WTC11 (cell line): ENCODE measurements around the gene WDR82. TPM values are rescaled to one million over a fixed set of nuclear protein-coding genes. Genes with fewer than 3 reads are reported as not detected.

Source experiments
- ATAC-seq: fragments of 200-7000 bp; cut with Tn5 transposase; 2 replicates; pipeline ENCODE4 v1.10.0; 2021; ENCODE audit warnings: mild to moderate bottlenecking, moderate library complexity
- CTCF ChIA-PET: fragments of 300-600 bp; sonication (Branson Sonifier 250); formaldehyde crosslinking; loops from one replicate; lab custom pipeline; 2021; ENCODE audit warnings: antibody characterized with exemption; lab: Charles Lee
- POLR2A ChIA-PET: fragments of 350-600 bp; sonication (Branson Sonifier 250); formaldehyde crosslinking; loops from one replicate; lab custom pipeline; 2021; ENCODE audit warnings: antibody characterized with exemption; lab: Charles Lee
- DNase-seq: peaks from one replicate; pipeline ENCODE4 v3.0.0; 2021; ENCODE audit warnings: low spot score
- H3K27ac Mint-ChIP-seq: 2 replicates; pipeline ENCODE4 v1.8.0; 2021; ENCODE audit warnings: mixed read lengths
- H3K27me3 Mint-ChIP-seq: 2 replicates; pipeline ENCODE4 v1.8.0; 2021; ENCODE audit warnings: low read depth, mild to moderate bottlenecking, moderate library complexity, mixed read lengths
- H3K36me3 Mint-ChIP-seq: 2 replicates; pipeline ENCODE4 v1.8.0; 2021; ENCODE audit warnings: mixed read lengths
- H3K4me1 Mint-ChIP-seq: 2 replicates; pipeline ENCODE4 v1.8.0; 2022; ENCODE audit warnings: mixed read lengths
- H3K4me3 Mint-ChIP-seq: 2 replicates; pipeline ENCODE4 v1.8.0; 2021; ENCODE audit warnings: mild to moderate bottlenecking, moderate library complexity, mixed read lengths
- H3K9me3 Mint-ChIP-seq: 2 replicates; pipeline ENCODE4 v1.8.0; 2021; ENCODE audit warnings: mixed read lengths
- AR ChIP-seq: fragments of 250-450 bp; sonication (Bioruptor Pico); IDR thresholded peaks from 2 replicates; pipeline ENCODE4 v1.9.0; 2021; ENCODE audit warnings: mild to moderate bottlenecking
- CTCF ChIP-seq: fragments of 200-600 bp; IDR thresholded peaks from 2 replicates; pipeline ENCODE4 v1.8.0; 2022; ENCODE audit warnings: antibody characterized with exemption
- E2F5 ChIP-seq: sonication (generic); formaldehyde crosslinking; IDR thresholded peaks from 2 replicates; pipeline ENCODE4 v1.8.1; 2022; ENCODE audit warnings: mild to moderate bottlenecking, moderate library complexity, missing genetic modification reagents
- ELF4 ChIP-seq: sonication (generic); formaldehyde crosslinking; IDR thresholded peaks from 2 replicates; pipeline ENCODE4 v1.8.1; 2022; ENCODE audit warnings: low read depth, mild to moderate bottlenecking, moderate library complexity, missing genetic modification reagents
- EMX1 ChIP-seq: fragments of 250-450 bp; sonication (Bioruptor Pico); IDR thresholded peaks from 2 replicates; pipeline ENCODE4 v1.8.0; 2021; ENCODE audit warnings: mild to moderate bottlenecking
- ETV6 ChIP-seq: sonication (generic); formaldehyde crosslinking; IDR thresholded peaks from 2 replicates; pipeline ENCODE4 v1.8.1; 2022; ENCODE audit warnings: mild to moderate bottlenecking, missing genetic modification reagents
- HMGXB4 ChIP-seq: sonication (generic); formaldehyde crosslinking; IDR thresholded peaks from 2 replicates; pipeline ENCODE4 v1.8.1; 2023; ENCODE audit warnings: mild to moderate bottlenecking, moderate library complexity, missing genetic modification reagents
- NR3C1 ChIP-seq: sonication (generic); formaldehyde crosslinking; conservative IDR thresholded peaks from 2 replicates; pipeline ENCODE4 v1.8.1; 2023; ENCODE audit warnings: low read depth, mild to moderate bottlenecking, missing genetic modification reagents
- PREB ChIP-seq: sonication (generic); formaldehyde crosslinking; IDR thresholded peaks from 2 replicates; pipeline ENCODE4 v1.8.1; 2022; ENCODE audit warnings: mild to moderate bottlenecking, missing genetic modification reagents, moderate library complexity, borderline replicate concordance
- STAT6 ChIP-seq: sonication (generic); formaldehyde crosslinking; conservative IDR thresholded peaks from 2 replicates; pipeline ENCODE4 v1.8.1; 2023; ENCODE audit warnings: mild to moderate bottlenecking, low read depth, missing genetic modification reagents, moderate library complexity
- ZNF416 ChIP-seq: fragments of 250-450 bp; sonication (Bioruptor Pico); IDR thresholded peaks from 2 replicates; pipeline ENCODE4 v1.9.0; 2021; ENCODE audit warnings: mild to moderate bottlenecking, inconsistent platforms
- ZNF423 ChIP-seq: fragments of 250-450 bp; sonication (Bioruptor Pico); IDR thresholded peaks from 2 replicates; pipeline ENCODE4 v2.1.2; 2022; ENCODE audit warnings: mild to moderate bottlenecking, moderate library complexity
- ZNF532 ChIP-seq: fragments of 250-450 bp; sonication (Bioruptor Pico); IDR thresholded peaks from 2 replicates; pipeline ENCODE4 v1.9.0; 2021; ENCODE audit warnings: mild to moderate bottlenecking, borderline replicate concordance
- total RNA-seq: library from RNA; stranded (reverse); gene quantifications from 3 replicates; pipeline ENCODE4 v1.2.3, GENCODE V29; 2021

The WDR82 gene
- total RNA-seq, 1 experiment from 2014 or later: 69.7 TPM

- Mint-ChIP-seq H3K36me3 (no peaks in the 10 kb centered on the region), H3K4me3 (peak within 1 kb of the TSS; percentile 67), H3K4me1 (peaks cover 6% of the 10 kb centered on the region; the same call in 1 of the 2 replicates), H3K9me3 (no peaks in the 10 kb centered on the region), H3K27ac (no peak within 1 kb of the TSS), H3K27me3 (peaks cover 27% of the 10 kb centered on the region)
- DNase-seq (no peak), ATAC-seq (no peak)
- TF ChIP-seq ELF4 (CRISPR knock-in tag): no peak
- no peak for TF ChIP-seq EMX1
- TF ChIP-seq E2F5: no peak
- no peak for TF ChIP-seq CTCF
- no peak for TF ChIP-seq ZNF416 (CRISPR knock-in tag)
- TF ChIP-seq STAT6 (CRISPR knock-in tag): no peak
- TF ChIP-seq ETV6: no peak
- no peak for TF ChIP-seq PREB
- TF ChIP-seq AR (CRISPR knock-in tag): no peak
- TF ChIP-seq NR3C1: no peak
- TF ChIP-seq HMGXB4 (CRISPR knock-in tag): no peak
- TF ChIP-seq ZNF532 (CRISPR knock-in tag): no peak
- TF ChIP-seq ZNF423: no peak
- ChIA-PET POLR2A (no interaction called here), CTCF (no interaction called here)
These were observed 37.7 kb upstream of the WDR82 start, which contains the start of gene DNAH1 for GRCh38 chr3:52315977-52316764. Gene DNAH1, plus strand, starts transcription at chr3:52316319. Its CDS starts 6,124 bp downstream, at chr3:52322443.
